HCT116 (cell line): ENCODE measurements around the gene GPR22.

Experiments
- EGR1 ChIP-seq: IDR thresholded peaks from 2 replicates; pipeline ENCODE4 v1.6.1; 2012; ENCODE audit warnings: low read depth
- POLR2AphosphoS5 ChIP-seq: IDR thresholded peaks from 2 replicates; pipeline ENCODE4 v1.6.1; 2011; ENCODE audit warnings: mild to moderate bottlenecking, low read depth, low read length, moderate library complexity
- RAD21 ChIP-seq: IDR thresholded peaks from 2 replicates; pipeline ENCODE4 v1.6.1; 2012; ENCODE audit warnings: low read depth, mild to moderate bottlenecking
- SRF ChIP-seq: IDR thresholded peaks from 2 replicates; pipeline ENCODE4 v1.6.1; 2012; ENCODE audit warnings: low read depth
- ZNF274 ChIP-seq: fragments of 200-500 bp; sonication (Bioruptor generic); IDR thresholded peaks from 2 replicates; pipeline ENCODE4 v1.6.1; 2014; ENCODE audit warnings: mild to moderate bottlenecking, low read depth, low read length, inconsistent platforms
- TF ChIP-seq, protein P1 (sequence below), 3 experiments: fragments of 200-600 bp in 1 of 3; sonication (generic) in 1 of 3; IDR thresholded peaks in 2 of 3; conservative IDR thresholded peaks in 1 of 3; 2 replicates each; pipeline ENCODE4 v1.5.1; 2012 to 2017; ENCODE audit warnings: low read depth in 2 of 3, low read length in 2 of 3, antibody characterized with exemption in 1 of 3, borderline replicate concordance in 1 of 3, control low read depth in 1 of 3, mild to moderate bottlenecking in 1 of 3, mixed read lengths in 1 of 3, mixed run types in 1 of 3, moderate library complexity in 1 of 3; ENCODE audit not compliant: insufficient read depth in 1 of 3
- TF ChIP-seq, protein P2 (sequence below): IDR thresholded peaks from 2 replicates; pipeline ENCODE4 v1.6.1; 2011; ENCODE audit warnings: mild to moderate bottlenecking, low read length, moderate library complexity; ENCODE audit not compliant: insufficient replicate concordance; ENCODE audit errors: extremely low read depth

- peak; percentile 52 for TF ChIP-seq RAD21
- TF ChIP-seq, protein P1, sequence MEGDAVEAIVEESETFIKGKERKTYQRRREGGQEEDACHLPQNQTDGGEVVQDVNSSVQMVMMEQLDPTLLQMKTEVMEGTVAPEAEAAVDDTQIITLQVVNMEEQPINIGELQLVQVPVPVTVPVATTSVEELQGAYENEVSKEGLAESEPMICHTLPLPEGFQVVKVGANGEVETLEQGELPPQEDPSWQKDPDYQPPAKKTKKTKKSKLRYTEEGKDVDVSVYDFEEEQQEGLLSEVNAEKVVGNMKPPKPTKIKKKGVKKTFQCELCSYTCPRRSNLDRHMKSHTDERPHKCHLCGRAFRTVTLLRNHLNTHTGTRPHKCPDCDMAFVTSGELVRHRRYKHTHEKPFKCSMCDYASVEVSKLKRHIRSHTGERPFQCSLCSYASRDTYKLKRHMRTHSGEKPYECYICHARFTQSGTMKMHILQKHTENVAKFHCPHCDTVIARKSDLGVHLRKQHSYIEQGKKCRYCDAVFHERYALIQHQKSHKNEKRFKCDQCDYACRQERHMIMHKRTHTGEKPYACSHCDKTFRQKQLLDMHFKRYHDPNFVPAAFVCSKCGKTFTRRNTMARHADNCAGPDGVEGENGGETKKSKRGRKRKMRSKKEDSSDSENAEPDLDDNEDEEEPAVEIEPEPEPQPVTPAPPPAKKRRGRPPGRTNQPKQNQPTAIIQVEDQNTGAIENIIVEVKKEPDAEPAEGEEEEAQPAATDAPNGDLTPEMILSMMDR (IDR thresholded peaks at IDR 0.05 in 2 of 3, conservative IDR thresholded peaks at IDR 0.05 in 1 of 3; ENCODE audit: borderline replicate concordance in 1 of 3, insufficient read depth in 1 of 3, low read depth in 2 of 3, low read length in 2 of 3), result peak; percentile 31 to 62 (median 56); a peak in 5 of 6 replicates
- no peak for TF ChIP-seq SRF
- TF ChIP-seq ZNF274, result no peak
- TF ChIP-seq EGR1, result no peak
- TF ChIP-seq, protein P2, sequence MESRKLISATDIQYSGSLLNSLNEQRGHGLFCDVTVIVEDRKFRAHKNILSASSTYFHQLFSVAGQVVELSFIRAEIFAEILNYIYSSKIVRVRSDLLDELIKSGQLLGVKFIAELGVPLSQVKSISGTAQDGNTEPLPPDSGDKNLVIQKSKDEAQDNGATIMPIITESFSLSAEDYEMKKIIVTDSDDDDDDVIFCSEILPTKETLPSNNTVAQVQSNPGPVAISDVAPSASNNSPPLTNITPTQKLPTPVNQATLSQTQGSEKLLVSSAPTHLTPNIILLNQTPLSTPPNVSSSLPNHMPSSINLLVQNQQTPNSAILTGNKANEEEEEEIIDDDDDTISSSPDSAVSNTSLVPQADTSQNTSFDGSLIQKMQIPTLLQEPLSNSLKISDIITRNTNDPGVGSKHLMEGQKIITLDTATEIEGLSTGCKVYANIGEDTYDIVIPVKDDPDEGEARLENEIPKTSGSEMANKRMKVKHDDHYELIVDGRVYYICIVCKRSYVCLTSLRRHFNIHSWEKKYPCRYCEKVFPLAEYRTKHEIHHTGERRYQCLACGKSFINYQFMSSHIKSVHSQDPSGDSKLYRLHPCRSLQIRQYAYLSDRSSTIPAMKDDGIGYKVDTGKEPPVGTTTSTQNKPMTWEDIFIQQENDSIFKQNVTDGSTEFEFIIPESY, result no peak
- no peak for TF ChIP-seq POLR2AphosphoS5
Measured at GRCh38 chr7:107501593-107501992, 31.7 kb downstream of the GPR22 start.
